ENCODE results near the gene VCAM1.

GRCh38 chr1:100736324-100736723 is 16.8 kb downstream of the VCAM1 start:
- TF ChIP-seq POLR2A (IDR thresholded peaks at IDR 0.05): no peak
- TF ChIP-seq, protein P1, sequence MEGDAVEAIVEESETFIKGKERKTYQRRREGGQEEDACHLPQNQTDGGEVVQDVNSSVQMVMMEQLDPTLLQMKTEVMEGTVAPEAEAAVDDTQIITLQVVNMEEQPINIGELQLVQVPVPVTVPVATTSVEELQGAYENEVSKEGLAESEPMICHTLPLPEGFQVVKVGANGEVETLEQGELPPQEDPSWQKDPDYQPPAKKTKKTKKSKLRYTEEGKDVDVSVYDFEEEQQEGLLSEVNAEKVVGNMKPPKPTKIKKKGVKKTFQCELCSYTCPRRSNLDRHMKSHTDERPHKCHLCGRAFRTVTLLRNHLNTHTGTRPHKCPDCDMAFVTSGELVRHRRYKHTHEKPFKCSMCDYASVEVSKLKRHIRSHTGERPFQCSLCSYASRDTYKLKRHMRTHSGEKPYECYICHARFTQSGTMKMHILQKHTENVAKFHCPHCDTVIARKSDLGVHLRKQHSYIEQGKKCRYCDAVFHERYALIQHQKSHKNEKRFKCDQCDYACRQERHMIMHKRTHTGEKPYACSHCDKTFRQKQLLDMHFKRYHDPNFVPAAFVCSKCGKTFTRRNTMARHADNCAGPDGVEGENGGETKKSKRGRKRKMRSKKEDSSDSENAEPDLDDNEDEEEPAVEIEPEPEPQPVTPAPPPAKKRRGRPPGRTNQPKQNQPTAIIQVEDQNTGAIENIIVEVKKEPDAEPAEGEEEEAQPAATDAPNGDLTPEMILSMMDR (IDR thresholded peaks at IDR 0.05): no peak

Measured in heart left ventricle (tissue), 13 donors.